ENCODE measurements around the gene LPXN. TPM values are rescaled to one million over a fixed set of nuclear protein-coding genes. Genes with fewer than 3 reads are reported as not detected.

LPXN gene
- total RNA-seq, 1 donor from 2014 or later, result 1.4 TPM

DNA sequence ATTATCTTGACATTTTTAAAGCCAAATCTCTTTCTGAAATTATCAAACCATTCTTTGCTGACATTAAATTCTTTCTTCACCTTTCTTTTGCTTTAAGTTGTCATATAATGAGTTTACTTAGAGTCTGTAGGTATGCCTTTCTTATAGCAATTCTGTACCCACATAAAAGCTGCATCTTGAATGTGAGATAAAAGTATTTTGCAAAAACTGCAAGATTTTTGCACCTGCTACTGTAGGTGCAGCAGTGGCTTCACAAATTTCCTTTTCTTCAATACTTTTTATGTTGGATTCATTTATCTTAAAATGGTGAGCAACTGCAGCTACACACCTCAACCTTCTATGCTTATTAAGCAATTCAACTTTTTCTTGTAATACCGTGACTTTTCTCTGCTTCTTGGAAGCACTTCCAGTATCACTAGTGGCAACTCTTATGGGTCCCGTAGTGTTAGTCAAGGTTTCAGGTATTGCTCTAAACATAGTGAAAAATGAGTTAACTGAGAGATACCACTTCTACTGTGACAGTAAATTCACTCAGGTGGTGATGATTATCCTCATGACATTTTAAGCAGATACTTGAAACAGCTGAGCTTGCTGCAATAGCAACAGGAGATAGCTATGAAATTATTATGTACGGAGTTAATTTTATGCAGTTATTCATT lies 22.0 kb upstream of the LPXN start:
- no peak for DNase-seq (ENCODE audit: low read depth)
- TF ChIP-seq, protein P1, sequence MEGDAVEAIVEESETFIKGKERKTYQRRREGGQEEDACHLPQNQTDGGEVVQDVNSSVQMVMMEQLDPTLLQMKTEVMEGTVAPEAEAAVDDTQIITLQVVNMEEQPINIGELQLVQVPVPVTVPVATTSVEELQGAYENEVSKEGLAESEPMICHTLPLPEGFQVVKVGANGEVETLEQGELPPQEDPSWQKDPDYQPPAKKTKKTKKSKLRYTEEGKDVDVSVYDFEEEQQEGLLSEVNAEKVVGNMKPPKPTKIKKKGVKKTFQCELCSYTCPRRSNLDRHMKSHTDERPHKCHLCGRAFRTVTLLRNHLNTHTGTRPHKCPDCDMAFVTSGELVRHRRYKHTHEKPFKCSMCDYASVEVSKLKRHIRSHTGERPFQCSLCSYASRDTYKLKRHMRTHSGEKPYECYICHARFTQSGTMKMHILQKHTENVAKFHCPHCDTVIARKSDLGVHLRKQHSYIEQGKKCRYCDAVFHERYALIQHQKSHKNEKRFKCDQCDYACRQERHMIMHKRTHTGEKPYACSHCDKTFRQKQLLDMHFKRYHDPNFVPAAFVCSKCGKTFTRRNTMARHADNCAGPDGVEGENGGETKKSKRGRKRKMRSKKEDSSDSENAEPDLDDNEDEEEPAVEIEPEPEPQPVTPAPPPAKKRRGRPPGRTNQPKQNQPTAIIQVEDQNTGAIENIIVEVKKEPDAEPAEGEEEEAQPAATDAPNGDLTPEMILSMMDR (conservative IDR thresholded peaks at IDR 0.05; ENCODE audit: low read depth, low read length), result no peak
- no peak overlapping the region for H3K4me3 ChIP-seq (ENCODE audit: low read depth, low read length)

DNA sequence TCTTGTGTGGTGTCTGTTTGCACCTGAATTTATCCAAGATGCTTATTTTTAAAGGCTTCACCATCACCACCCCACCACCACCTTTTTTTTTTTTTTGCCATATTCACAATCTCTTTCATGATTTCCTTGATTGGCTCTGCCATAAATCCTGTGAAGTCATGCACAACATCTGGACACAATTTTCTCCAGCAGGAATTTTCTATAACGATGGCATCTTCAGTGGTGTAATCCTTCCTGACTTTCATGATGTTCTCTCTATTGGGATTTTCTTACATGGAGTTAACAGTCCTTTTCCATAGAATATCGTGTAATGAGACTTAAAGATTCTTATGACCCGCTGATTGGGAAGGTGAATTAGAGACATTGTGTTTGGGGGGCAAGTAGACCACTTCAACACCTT lies 21.0 kb upstream of the LPXN start:
- no peak for DNase-seq (ENCODE audit: low read depth)
- H3K4me3 ChIP-seq (ENCODE audit: low read depth, low read length), result no peak overlapping the region
- TF ChIP-seq, protein P1 (conservative IDR thresholded peaks at IDR 0.05; ENCODE audit: low read depth, low read length), result no peak

DNA sequence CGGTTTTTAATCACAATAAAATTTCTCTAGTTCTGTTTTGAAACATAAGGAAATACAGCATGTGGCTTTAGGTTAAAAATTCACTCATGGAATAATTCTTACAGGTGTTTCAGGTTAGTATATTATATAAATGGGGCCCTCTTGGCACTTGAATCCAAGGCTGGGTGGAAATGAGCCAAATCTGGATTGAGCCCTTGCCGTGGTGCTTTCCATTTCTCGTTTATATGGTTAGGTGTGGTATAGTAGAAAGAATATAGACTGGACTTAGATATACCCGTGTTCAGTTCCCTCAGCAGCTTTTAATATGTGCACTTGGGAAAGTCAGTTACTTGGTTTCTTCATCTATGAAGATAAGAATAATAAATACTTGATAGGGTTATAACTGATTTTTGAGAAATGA lies 19.2 kb upstream of the LPXN start:
- no peak overlapping the region for H3K4me3 ChIP-seq (ENCODE audit: low read depth, low read length)
- TF ChIP-seq, protein P1 (conservative IDR thresholded peaks at IDR 0.05; ENCODE audit: low read depth, low read length), result no peak
- no peak for DNase-seq (ENCODE audit: low read depth)

DNA sequence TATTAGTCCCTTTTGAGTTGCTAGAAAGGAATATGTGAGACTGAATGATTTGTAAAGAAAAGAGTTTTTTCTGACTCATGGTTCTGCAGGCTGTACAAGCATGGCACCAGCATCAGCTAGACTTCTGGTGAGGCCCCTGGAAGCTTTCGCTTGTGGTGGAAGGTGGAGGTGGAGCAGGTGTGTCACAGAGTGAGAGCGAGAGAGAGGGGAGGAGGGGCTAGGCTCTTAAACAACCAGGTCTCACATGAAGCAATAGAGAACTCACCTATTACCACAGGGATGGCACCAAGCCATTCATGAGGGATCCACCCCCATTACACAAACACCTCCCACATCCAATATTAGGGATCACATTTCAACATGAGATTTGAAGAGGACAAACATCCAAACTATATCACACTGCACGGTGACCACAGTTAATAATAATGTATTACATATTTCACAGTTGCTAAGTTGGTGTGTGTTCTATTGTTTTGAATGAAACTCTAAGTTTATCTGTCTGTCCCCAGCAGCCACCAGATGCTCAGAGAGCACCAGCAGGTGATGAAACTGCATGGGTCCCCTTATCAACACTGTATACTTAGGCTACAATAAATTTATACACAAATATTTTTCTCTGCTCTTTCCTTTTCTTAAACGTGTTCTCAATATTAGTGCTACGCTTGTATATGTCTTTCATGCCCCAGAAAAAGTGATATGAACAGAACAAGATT lies 17.3 kb upstream of the LPXN start:
- TF ChIP-seq, protein P1 (conservative IDR thresholded peaks at IDR 0.05; ENCODE audit: low read depth, low read length), result no peak
- no peak for DNase-seq (ENCODE audit: low read depth)
- no peak overlapping the region for H3K4me3 ChIP-seq (ENCODE audit: low read depth, low read length)

DNA sequence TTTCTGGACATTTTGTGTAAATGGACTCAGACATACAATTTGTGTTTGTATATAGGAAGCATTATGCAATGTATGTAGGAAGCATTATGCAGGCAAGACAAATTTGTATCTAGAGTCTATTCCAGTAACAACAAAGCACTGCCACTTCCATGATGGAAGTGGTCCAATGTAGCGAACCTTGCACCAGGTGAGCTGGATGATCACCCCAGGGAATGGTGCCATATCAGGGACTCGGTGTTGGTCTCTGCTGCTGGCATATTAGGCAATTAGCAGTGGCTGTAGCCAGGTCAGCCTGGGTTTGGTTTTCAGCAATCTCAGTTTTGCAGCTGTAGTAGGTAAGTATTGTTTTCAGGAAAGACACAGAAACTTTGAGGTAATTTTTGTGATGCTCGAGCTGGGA lies 16.0 kb upstream of the LPXN start:
- TF ChIP-seq, protein P1 (conservative IDR thresholded peaks at IDR 0.05; ENCODE audit: low read depth, low read length), result no peak
- DNase-seq (ENCODE audit: low read depth), result no peak
- no peak overlapping the region for H3K4me3 ChIP-seq (ENCODE audit: low read depth, low read length)

DNA sequence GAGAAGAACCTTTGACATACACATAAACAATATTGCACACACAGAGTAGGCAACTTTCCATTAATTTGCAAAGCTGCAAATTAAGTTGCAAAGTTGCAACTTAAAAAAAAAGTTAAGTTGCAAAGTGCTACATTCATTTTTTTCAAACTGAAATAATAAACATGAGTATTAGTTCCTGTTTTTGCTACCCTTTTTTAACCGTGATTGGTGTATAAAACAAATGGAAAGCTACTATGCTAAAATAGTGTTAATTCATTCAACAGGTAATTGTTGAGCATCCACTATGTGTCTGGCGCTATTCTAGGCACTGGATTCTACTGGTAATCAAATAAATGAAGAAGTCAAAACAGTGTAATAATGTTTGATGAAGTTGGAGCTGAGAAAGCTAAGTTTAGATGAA lies 11.3 kb upstream of the LPXN start:
- TF ChIP-seq, protein P1 (conservative IDR thresholded peaks at IDR 0.05; ENCODE audit: low read depth, low read length), result no peak
- H3K4me3 ChIP-seq (ENCODE audit: low read depth, low read length), result no peak overlapping the region

DNA sequence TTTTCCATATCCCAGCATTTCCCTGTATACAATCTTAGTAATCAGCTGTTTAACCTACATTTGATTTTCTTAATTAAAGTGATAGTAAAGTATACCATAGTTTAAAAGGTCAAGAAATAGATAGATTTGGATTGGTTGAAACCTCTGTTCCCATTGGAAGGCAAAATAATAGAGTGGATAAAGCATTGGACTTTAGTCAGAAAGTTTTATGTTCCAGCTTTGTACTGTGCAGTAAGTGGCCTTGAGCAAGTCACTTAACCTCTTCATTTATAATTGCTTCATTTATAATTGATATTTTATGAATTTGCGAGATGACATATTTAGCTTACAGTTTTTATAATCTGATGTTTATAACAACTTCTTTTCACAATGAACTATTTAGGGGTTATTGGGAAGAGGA lies 6.8 kb upstream of the LPXN start:
- no peak overlapping the region for H3K4me3 ChIP-seq (ENCODE audit: low read depth, low read length)
- TF ChIP-seq, protein P1 (conservative IDR thresholded peaks at IDR 0.05; ENCODE audit: low read depth, low read length), result no peak
- DNase-seq (ENCODE audit: low read depth), result no peak

More for the DNA sequence above, 11.3 kb upstream of the LPXN start:
- DNase-seq (ENCODE audit: low read depth), result no peak

Measured in epithelial cell of proximal tubule (primary cell).